ENCODE results near the gene VPS39.

- TF ChIP-seq CTCF (conservative IDR thresholded peaks at IDR 0.05 in 1 of 2, IDR thresholded peaks at IDR 0.05 in 1 of 2; ENCODE audit: low read depth in 1 of 2, low read length in 2 of 2) (no peak), EZH2 (IDR thresholded peaks at IDR 0.05; ENCODE audit: low read length, missing control alignments) (no peak)
These were observed 11.0 kb upstream of the VPS39 start for GRCh38 chr15:42218953-42219592.

Measured in fibroblast of lung (primary cell).